Mucosa of stomach (tissue), 1 donor: ENCODE results near the gene ATPAF1.
"Not testable (repeated sequence)": the region's sequence is repeated elsewhere in the genome, so short reads cannot be mapped to it uniquely, and the experiment has no call there.

ENCODE experiments used
- H3K27me3 ChIP-seq: one replicate; pipeline ENCODE4 v1.7.0; 2013; ENCODE audit warnings: mild to moderate bottlenecking, low read length; ENCODE audit not compliant: control insufficient read depth, insufficient read depth
- H3K36me3 ChIP-seq: one replicate; pipeline ENCODE4 v1.7.0; 2013; ENCODE audit warnings: low read length; ENCODE audit not compliant: control insufficient read depth, insufficient read depth
- H3K4me1 ChIP-seq: one replicate; pipeline ENCODE4 v1.7.0; 2013; ENCODE audit warnings: mild to moderate bottlenecking, low read length; ENCODE audit not compliant: control insufficient read depth, insufficient read depth
- H3K4me3 ChIP-seq: one replicate; pipeline ENCODE4 v1.7.0; 2013; ENCODE audit warnings: low read length
- H3K9ac ChIP-seq: one replicate; pipeline ENCODE4 v1.7.0; 2013; ENCODE audit warnings: mild to moderate bottlenecking, low read length, moderate library complexity
- H3K9me3 ChIP-seq: one replicate; pipeline ENCODE4 v1.7.0; 2013; ENCODE audit warnings: mild to moderate bottlenecking, low read length, moderate library complexity; ENCODE audit not compliant: control insufficient read depth
- donor health status: Pancreatic carcinoma.

ATPAF1 gene

DNA sequence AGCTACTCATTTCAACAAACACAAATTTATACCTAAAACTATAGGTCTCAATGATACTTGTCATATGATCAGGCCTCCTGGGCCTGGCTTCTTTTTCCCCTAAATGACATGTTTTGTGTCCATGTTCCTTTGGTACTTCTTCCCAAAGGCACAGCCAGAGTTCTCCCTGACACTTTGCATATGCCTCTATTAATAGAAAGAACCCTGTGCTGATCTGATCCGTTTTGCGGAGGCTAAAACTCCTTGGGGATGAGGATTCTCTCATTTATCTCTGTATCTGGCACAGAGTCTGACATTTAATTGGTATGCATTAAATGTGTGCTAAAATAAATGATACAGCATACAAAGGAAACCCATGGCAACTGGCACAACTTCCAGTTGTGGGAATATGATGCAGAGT is 11.5 kb downstream of the ATPAF1 start:
- H3K36me3 ChIP-seq = no peaks in the 10 kb centered on the region
- no peaks in the 10 kb centered on the region for H3K27me3 ChIP-seq

DNA sequence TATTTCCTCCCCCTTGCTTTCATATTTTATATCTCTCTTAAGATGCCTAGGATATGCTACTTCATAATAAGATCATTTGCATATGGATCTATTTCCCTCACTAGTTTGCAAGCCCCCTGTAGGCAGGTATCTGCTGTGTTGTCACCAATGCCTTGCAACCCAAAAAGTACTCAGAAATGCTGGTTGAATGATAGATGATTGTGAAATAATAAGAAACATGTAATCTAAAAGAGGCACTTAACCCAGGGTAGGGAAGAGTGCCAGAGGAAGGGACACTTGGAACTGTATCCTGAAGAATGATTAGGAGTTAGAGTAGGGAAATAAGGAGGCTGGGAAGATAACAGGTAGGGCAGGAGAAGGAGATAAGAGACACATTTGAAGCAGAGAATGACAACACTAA is 12.3 kb downstream of the ATPAF1 start:
- Histone ChIP-seq H3K9ac (no peak overlapping the region), H3K9me3 (no peaks in the 10 kb centered on the region), H3K4me3 (no peak overlapping the region), H3K27me3 (no peaks in the 10 kb centered on the region), H3K4me1 (no peaks in the 10 kb centered on the region), H3K36me3 (no peaks in the 10 kb centered on the region)

More for the DNA sequence above, 11.5 kb downstream of the ATPAF1 start:
- Histone ChIP-seq H3K4me1 (no peaks in the 10 kb centered on the region), H3K9me3 (no peaks in the 10 kb centered on the region), H3K4me3 (no peak overlapping the region), H3K9ac (no peak overlapping the region)

DNA sequence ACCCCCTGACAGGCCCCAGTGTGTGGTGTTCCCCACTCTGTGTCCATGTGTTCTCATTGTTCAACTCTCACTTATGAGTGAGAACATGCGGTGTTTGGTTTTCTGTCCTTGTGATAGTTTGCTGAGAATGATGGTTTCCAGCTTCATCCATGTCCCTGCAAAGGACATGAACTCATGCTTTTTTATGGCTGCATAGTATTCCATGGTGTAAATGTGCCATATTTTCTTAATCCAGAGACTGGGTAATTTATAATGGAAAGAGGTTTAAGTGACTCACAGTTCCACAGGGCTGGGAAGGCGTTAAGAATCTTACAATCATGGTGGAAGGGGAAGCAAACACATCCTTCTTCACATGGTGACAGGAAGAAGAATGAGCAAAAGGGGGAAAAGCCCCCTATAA is 13.5 kb downstream of the ATPAF1 start:
- not testable (repeated sequence) for H3K4me3 ChIP-seq, H3K9me3 ChIP-seq, H3K36me3 ChIP-seq, H3K27me3 ChIP-seq, H3K4me1 ChIP-seq, H3K9ac ChIP-seq

DNA sequence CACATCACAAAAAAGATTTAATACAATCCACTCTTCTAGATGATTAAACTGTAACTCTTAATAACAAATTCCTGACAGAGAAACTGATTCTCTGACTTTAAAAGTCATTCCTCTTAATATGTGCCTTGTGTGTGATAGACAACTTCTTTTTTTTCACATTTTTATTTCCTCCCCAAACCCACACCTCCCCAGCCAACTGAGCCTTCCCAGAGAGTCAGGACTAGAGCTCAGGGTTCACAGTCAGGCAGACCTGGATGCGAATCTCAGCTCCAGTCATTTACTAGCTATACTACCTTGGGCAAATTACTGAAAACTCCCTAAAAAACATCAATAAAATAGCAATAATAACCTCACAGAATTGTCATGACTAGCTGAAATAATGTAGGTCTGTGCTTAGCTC is 14.2 kb downstream of the ATPAF1 start:
- Histone ChIP-seq H3K4me1 (no peaks in the 10 kb centered on the region), H3K9me3 (no peaks in the 10 kb centered on the region), H3K27me3 (no peaks in the 10 kb centered on the region), H3K4me3 (no peak overlapping the region), H3K36me3 (no peaks in the 10 kb centered on the region), H3K9ac (no peak overlapping the region)

DNA sequence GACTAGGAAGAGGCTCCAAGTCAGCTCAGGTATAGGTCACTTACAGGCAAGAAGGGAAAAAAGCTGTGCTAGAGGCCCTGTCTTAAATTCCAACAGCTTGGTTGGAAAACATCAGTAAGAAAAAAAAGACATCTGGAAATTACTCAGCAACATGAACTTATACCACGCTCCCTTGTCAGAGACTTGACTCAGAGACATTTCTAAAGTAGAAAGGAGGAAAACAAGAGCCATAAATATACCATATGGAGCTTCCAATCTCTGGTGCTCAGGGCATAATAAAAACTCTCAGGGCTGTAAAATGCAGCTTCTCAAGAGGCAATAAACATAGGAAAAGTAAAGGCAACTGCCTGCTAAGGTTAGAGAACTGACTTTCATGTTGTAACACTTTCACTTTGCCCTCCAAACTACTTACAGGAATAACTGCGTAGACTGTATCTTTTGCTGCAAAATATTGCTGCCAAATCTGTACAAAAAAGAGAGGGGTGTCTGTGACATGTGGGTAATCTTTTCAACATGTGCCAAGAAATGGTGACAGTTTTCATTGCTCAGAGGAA is 14.7 kb downstream of the ATPAF1 start:
- Histone ChIP-seq H3K4me1 (no peaks in the 10 kb centered on the region), H3K27me3 (no peaks in the 10 kb centered on the region), H3K36me3 (no peaks in the 10 kb centered on the region), H3K4me3 (no peak overlapping the region), H3K9ac (no peak overlapping the region), H3K9me3 (no peaks in the 10 kb centered on the region)

DNA sequence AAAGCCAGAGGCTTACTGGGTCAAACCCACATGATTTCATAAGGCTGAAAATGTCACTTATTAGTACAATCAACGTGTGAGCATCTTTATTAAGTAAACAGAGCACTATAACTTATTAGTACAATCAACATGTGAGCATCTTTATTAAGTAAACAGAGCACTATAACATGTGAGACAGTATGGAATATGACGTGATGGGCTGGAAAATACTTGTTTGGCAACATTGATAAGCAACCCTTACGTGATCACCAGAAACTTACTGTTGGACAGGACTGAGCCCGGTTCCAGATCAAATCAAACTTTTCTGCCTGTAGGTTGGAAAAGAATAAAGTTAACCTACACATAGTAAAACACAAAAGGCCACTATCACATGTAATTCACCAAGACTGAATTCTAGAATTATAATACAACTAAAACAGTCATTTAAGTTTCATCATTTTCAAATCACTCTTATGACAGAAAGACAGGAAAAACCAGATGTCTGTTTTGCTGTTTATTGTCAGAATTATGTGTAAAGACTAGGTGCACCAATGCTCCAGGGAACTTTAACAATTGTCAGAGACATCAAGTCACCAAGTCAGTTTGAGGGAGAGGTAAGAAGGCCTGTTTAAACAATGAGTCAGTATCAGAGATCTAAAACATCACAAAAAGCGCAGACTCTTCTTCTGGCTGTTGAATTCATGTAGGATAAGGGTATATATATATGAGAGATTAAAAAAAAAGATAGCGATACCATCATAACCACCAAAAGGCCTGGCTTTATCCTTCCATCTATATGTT is 15.7 kb downstream of the ATPAF1 start:
- Histone ChIP-seq H3K9me3 (no peaks in the 10 kb centered on the region), H3K36me3 (no peaks in the 10 kb centered on the region), H3K4me1 (no peaks in the 10 kb centered on the region), H3K9ac (no peak overlapping the region), H3K27me3 (no peaks in the 10 kb centered on the region), H3K4me3 (no peak overlapping the region)

DNA sequence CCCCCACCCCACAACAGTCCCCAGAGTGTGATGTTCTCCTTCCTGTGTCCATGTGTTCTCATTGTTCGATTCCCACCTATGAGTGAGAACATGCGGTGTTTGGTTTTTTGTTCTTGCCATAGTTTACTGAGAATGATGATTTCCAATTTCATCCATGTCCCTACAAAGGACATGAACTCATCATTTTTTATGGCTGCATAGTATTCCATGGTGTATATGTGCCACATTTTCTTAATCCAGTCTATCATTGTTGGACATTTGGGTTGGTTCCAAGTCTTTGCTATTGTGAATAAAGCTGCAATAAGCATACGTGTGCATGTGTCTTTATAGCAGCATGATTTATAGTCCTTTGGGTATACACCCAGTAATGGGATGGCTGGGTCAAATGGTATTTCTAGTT is 17.0 kb downstream of the ATPAF1 start:
- H3K36me3 ChIP-seq, H3K9ac ChIP-seq, H3K4me1 ChIP-seq, H3K27me3 ChIP-seq, H3K4me3 ChIP-seq, H3K9me3 ChIP-seq: not testable (repeated sequence)

DNA sequence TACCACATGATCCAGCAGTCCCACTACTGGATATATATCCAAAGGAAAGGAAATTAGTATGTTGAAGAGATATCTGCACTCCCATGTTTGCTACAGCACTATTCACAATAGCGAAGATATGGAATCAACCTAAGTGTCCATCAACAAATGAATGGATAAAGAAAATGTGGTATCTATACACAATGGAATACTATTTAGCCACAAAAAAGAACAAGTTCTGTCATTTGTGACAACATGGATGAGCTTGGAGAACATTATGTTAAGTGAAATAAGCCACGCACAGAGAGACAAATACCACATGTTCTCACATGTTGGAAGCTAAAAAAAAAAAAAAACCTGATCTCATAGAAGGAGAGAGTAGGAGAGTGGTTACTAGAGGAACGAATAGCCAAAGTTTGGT is 17.7 kb downstream of the ATPAF1 start:
- H3K27me3 ChIP-seq = no peaks in the 10 kb centered on the region
- H3K9me3 ChIP-seq = no peaks in the 10 kb centered on the region
- no peak overlapping the region for H3K9ac ChIP-seq
- H3K36me3 ChIP-seq = no peaks in the 10 kb centered on the region
- H3K4me1 ChIP-seq = no peaks in the 10 kb centered on the region
- no peak overlapping the region for H3K4me3 ChIP-seq

DNA sequence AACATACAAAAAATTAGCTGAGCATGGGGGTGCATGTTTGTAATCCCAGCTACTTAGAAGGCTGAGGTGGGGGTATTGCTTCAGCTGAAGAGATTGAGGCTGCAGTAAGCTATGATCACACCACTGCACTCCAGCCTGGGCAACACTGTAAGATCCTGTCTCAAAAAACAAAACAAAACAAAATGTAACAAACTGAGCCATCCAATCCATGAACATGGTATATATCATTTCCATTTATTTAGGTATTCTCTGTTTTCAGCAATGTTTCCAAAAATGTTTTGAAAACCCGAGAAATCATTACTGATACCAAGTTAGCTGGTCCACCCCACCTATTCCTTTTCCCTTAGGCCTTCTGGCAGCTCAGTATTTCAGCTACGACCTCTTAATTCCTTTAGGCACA is 18.4 kb downstream of the ATPAF1 start:
- no peak overlapping the region for H3K9ac ChIP-seq
- no peaks in the 10 kb centered on the region for H3K36me3 ChIP-seq
- no peaks in the 10 kb centered on the region for H3K27me3 ChIP-seq
- H3K4me3 ChIP-seq = no peak overlapping the region
- H3K4me1 ChIP-seq = no peaks in the 10 kb centered on the region
- H3K9me3 ChIP-seq = no peaks in the 10 kb centered on the region

DNA sequence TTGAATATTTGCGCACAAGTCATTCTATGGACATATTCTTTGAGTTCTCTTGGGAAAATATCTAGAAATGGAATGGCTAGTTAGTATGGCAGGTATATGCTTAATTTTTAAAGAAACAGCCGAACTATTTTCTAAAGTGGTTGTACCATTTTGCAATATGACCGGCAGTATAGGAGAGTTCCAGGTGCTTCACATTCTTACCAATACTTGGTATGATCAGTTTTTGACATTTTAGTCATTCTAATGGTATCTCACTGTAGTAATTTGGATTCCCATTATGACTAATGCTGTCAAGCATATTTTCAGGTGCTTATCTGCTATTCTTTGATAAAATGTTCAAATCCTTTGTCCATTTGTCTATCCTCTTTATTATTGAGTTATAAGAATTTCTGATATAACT is 20.6 kb downstream of the ATPAF1 start:
- Histone ChIP-seq H3K9me3 (no peaks in the 10 kb centered on the region), H3K36me3 (no peaks in the 10 kb centered on the region), H3K27me3 (no peaks in the 10 kb centered on the region), H3K9ac (no peak overlapping the region), H3K4me1 (no peaks in the 10 kb centered on the region), H3K4me3 (no peak overlapping the region)

DNA sequence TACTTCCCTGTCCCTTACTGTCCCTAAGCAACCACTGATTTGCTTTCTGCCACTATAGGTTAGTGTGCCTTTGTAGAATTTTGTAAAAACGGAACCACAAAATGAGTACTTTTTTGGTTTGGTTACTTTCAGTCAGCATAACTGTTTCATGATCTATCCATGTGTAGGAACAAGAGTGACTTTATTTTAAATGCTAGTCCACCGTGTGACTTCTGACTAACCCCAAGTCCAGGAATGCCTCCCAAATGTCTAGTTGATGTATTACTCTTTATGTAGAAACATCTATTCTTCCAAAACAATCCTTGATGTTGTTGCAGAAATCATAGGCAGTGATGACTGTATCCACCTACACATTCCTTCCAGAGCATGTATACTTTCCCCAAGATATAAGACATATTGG is 21.3 kb downstream of the ATPAF1 start:
- Histone ChIP-seq H3K4me1 (no peaks in the 10 kb centered on the region), H3K4me3 (no peak overlapping the region), H3K9ac (no peak overlapping the region), H3K27me3 (no peaks in the 10 kb centered on the region), H3K36me3 (no peaks in the 10 kb centered on the region), H3K9me3 (no peaks in the 10 kb centered on the region)

DNA sequence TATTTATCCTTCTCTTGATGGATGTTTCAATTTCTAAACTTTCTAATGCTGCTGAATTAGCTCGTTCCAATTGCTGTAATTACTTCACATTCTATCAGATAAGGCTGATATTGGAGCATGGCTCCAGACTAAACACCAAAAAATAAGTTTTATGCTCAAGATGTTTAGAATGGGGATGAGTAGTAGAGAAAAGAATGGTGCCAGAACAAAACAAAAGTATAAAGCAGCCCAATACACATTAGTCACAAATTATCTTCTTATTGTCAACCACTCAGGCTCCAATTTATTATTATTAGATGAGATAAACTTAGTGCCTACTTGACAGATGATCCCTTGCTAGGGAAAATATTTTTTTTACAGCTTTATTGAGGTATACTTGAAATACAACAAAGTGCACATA is 21.8 kb downstream of the ATPAF1 start:
- no peaks in the 10 kb centered on the region for H3K36me3 ChIP-seq
- H3K9ac ChIP-seq = no peak overlapping the region
- no peaks in the 10 kb centered on the region for H3K9me3 ChIP-seq
- no peaks in the 10 kb centered on the region for H3K27me3 ChIP-seq
- no peaks in the 10 kb centered on the region for H3K4me1 ChIP-seq
- H3K4me3 ChIP-seq = no peak overlapping the region

DNA sequence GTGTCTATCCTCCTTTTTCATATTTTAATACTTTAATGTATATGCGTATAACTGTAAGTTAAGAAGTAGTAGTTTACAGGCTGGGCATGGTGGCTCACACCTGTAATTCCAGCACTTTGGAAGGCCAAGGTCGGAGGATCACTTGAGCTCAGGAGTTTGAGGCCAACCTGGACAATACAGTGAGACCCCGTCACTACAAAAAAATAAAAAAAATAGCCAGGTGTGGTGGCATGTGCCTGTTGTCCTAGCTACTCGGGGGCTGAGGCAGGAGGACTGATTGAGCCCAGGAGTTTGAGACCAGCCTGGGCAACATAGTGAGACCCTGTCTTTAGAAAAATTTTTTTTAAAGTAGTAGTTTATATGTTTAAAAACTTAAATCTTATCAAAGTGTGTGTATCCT is 22.3 kb downstream of the ATPAF1 start:
- Histone ChIP-seq H3K9me3 (no peaks in the 10 kb centered on the region), H3K36me3 (no peaks in the 10 kb centered on the region), H3K4me3 (no peak overlapping the region), H3K4me1 (no peaks in the 10 kb centered on the region), H3K9ac (no peak overlapping the region), H3K27me3 (no peaks in the 10 kb centered on the region)
